Lung (tissue), 12 donors: ENCODE measurements around the gene SRXN1. TPM values are rescaled to one million over a fixed set of nuclear protein-coding genes. Genes with fewer than 3 reads are reported as not detected.

ENCODE experiments used
- ATAC-seq: fragments of 200-7000 bp; cut with Tn5 transposase; one replicate; pipeline ENCODE4 v1.9.1; 2020; ENCODE audit warnings: moderate number of reproducible peaks; ENCODE audit not compliant: insufficient read depth, low FRiP score
- DNase-seq, 3 donors: peaks; one replicate each; pipeline ENCODE4 v3.0.0-alpha.2; 2013 to 2017
- H3K27ac ChIP-seq, 2 donors: one replicate each; pipeline ENCODE4 v1.5.1; 2013; ENCODE audit warnings: mild to moderate bottlenecking in 2 of 2, moderate library complexity in 2 of 2, control low read depth in 1 of 2, inconsistent platforms in 1 of 2, low read depth in 1 of 2, low read length in 1 of 2
- H3K27me3 ChIP-seq, 3 donors: one replicate each; pipeline ENCODE4 v1.5.1; 2013; ENCODE audit warnings: low read length in 2 of 3; ENCODE audit not compliant: control insufficient read depth in 3 of 3, insufficient read depth in 3 of 3
- H3K36me3 ChIP-seq, 4 donors: one replicate each; pipeline ENCODE4 v1.5.1; 2013; ENCODE audit warnings: low read length in 4 of 4, mild to moderate bottlenecking in 1 of 4, moderate library complexity in 1 of 4; ENCODE audit not compliant: control insufficient read depth in 4 of 4, insufficient read depth in 4 of 4
- H3K4me1 ChIP-seq, 5 donors: one replicate each; pipeline ENCODE4 v1.5.1; 2013; ENCODE audit warnings: low read length in 5 of 5, mild to moderate bottlenecking in 2 of 5, moderate library complexity in 1 of 5; ENCODE audit not compliant: control insufficient read depth in 5 of 5, insufficient read depth in 5 of 5
- H3K4me3 ChIP-seq: one replicate; pipeline ENCODE4 v1.5.1; 2013; ENCODE audit warnings: mild to moderate bottlenecking, control low read depth, moderate library complexity
- H3K9ac ChIP-seq, 2 donors: one replicate each; pipeline ENCODE4 v1.5.1; 2013; ENCODE audit warnings: low read length in 2 of 2, control low read depth in 1 of 2; ENCODE audit not compliant: insufficient read depth in 1 of 2
- H3K9me3 ChIP-seq, 4 donors: one replicate each; pipeline ENCODE4 v1.5.1; 2013; ENCODE audit warnings: low read length in 3 of 4, mild to moderate bottlenecking in 1 of 4, moderate library complexity in 1 of 4; ENCODE audit not compliant: control insufficient read depth in 4 of 4, insufficient read depth in 3 of 4
- WGBS, 2 donors: extraction: QIAGEN DNeasy Blood & Tissue Kit; methylation state at CpG; one replicate each; pipeline ENCODE4 v1.1.7; 2013; 5-methylcytosine and 5-hydroxymethylcytosine counted together
- polyA plus RNA-seq, 2 donors: library from polyadenylated mRNA; stranded (reverse); fragments of 200-250 nt; gene quantifications; one replicate each; pipeline ENCODE4 v1.2.1, GENCODE V29; 2013
- total RNA-seq, 2 donors: library from RNA; depleted of rRNA in 1 of 2; stranded (reverse); fragments of >200 nt in 1 of 2; gene quantifications; one replicate each; pipeline ENCODE4 v1.2.1, GENCODE V29; 2014 to 2021
- TF ChIP-seq, protein P1 (sequence below): IDR thresholded peaks from 2 replicates; pipeline ENCODE4 v1.5.1; 2012; ENCODE audit warnings: mild to moderate bottlenecking; ENCODE audit errors: control extremely low read depth, extremely low read depth
- donor health status: control.
- donor health status: control.
- donor health status: Bipolar disorder and iron deficiency.
- donor health status: healthy.
- donor health status: DM: yes; HTN: yes; CAD: no.

SRXN1 gene
- total and polyA plus RNA-seq, 4 donors: 6.1 to 47.4 (median 25.3) TPM

- WGBS, 2 donors: 3% methylated on average over 23 to 24 of the region's 24 CpGs
- no peak overlapping the region for H3K27ac ChIP-seq
- DNase-seq: no peak
- H3K9me3 ChIP-seq: peaks cover 0 to 4% (median 0%) of the 10 kb centered on the region in 4 donors
- TF ChIP-seq, protein P1, sequence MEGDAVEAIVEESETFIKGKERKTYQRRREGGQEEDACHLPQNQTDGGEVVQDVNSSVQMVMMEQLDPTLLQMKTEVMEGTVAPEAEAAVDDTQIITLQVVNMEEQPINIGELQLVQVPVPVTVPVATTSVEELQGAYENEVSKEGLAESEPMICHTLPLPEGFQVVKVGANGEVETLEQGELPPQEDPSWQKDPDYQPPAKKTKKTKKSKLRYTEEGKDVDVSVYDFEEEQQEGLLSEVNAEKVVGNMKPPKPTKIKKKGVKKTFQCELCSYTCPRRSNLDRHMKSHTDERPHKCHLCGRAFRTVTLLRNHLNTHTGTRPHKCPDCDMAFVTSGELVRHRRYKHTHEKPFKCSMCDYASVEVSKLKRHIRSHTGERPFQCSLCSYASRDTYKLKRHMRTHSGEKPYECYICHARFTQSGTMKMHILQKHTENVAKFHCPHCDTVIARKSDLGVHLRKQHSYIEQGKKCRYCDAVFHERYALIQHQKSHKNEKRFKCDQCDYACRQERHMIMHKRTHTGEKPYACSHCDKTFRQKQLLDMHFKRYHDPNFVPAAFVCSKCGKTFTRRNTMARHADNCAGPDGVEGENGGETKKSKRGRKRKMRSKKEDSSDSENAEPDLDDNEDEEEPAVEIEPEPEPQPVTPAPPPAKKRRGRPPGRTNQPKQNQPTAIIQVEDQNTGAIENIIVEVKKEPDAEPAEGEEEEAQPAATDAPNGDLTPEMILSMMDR: no peak
- peaks cover under 1 to 12% (median 8%) of the 10 kb centered on the region in 5 donors for H3K4me1 ChIP-seq
- no peak for ATAC-seq
- peaks cover 0 to 39% (median 23%) of the 10 kb centered on the region in 3 donors for H3K27me3 ChIP-seq
- no peak overlapping the region for H3K4me3 ChIP-seq
- H3K9ac ChIP-seq: no peak overlapping the region
- no peaks in the 10 kb centered on the region for H3K36me3 ChIP-seq
Measured at GRCh38 chr20:676315-676937, 23.4 kb upstream of the SRXN1 start.

DNA sequence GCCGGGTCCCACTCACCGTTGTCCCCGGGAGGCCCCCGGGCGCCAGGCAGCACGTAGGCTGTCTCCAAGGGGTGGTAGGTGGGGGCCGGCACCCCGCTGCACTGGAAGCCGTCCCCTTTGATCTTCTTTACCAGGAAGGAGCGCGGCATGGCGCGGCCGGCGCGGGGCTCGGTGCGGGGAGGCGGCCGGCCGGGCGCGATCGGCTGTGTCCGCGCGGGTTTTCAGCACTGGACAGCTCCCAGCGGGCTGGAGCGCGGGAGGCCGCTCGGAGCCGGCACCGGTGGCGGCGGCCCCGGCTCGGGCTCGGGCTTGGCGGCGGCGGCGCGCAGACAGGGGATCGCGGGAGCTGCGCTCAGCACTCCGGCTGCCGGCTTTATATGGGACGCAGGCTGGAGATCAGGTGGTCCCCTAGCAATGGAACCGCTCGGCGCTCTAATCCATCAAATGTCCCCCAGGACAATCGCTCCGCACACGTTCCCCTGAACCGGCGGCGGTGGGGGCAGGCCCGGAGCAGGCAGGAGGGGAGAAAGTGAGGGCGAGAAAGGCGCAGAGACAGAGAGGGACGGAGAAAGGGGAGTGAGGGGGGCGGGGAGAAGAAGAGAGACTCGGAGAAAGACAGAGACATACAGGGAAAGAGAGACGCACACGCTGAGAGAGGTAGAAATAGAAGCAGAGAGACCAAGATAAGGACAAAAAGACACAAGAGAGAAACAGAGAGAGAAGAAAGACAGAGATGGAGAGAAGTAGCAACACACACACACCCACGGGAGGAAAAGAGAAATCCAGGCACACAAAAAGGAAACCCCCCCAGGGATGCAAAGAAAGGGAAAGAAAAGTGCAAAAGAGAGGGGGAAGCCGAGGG, 22.7 kb upstream of the SRXN1 start, which contains the start of gene SCRT2:
Gene SCRT2, minus strand, starts transcription at position 350 of the 862 bp plus-strand sequence. Its CDS starts 201 bp downstream, at position 149.
- peak; percentile 94 for ATAC-seq
- Histone ChIP-seq H3K27me3 (peaks cover 0 to 35% (median 25%) of the 10 kb centered on the region in 3 donors), H3K36me3 (no peaks in the 10 kb centered on the region), H3K4me1 (peaks cover 3 to 16% (median 8%) of the 10 kb centered on the region in 5 donors), H3K9ac (no peak within 1 kb of the TSS), H3K27ac (no peak within 1 kb of the TSS), H3K9me3 (peaks cover 0 to 3% (median 0%) of the 10 kb centered on the region in 4 donors), H3K4me3 (no peak within 1 kb of the TSS)
- TF ChIP-seq, protein P1: no peak
- DNase-seq: peak; percentile 87 to 91 (median 91)
- 1 to 2% methylated on average over 60 to 69 of the region's 69 CpGs for WGBS, 2 donors

- TF ChIP-seq, protein P1: no peak
- no peak overlapping the region for H3K4me3 ChIP-seq
- peaks cover 0 to 3% (median 0%) of the 10 kb centered on the region in 4 donors for H3K9me3 ChIP-seq
- H3K36me3 ChIP-seq: no peaks in the 10 kb centered on the region
- H3K4me1 ChIP-seq: peaks cover 3 to 16% (median 8%) of the 10 kb centered on the region in 5 donors
- peaks cover 0 to 35% (median 25%) of the 10 kb centered on the region in 3 donors for H3K27me3 ChIP-seq
- DNase-seq (no peak), ATAC-seq (no peak)
- WGBS, 2 donors: 5 to 10% methylated on average over 19 to 25 of the region's 25 CpGs
- no peak overlapping the region for H3K27ac ChIP-seq
- no peak overlapping the region for H3K9ac ChIP-seq
Measured at GRCh38 chr20:675033-675452, 22.0 kb upstream of the SRXN1 start.
